ENCODE data around the gene ST3GAL6. TPM values are rescaled to one million over a fixed set of nuclear protein-coding genes. Genes with fewer than 3 reads are reported as not detected.

Gene ST3GAL6
- total RNA-seq, 5 donors from 2014 or later (not counting 1 experiment from before 2014, with no cell fraction given): 0.55 to 1.0 (median 0.55) TPM; not detected in 2

Other genes starting within 250 kb of the ST3GAL6 start
- 100 to 1,000 TPM; 133 to 404 (median 264) TPM for gene CLDND1, start 240.4 kb upstream of the ST3GAL6 start, total RNA-seq
- 10 to 100 TPM in 4 of 5 donors, 1 to 10 TPM in 1; 5.7 to 69.9 (median 24.7) TPM for gene GPR15, start 231.4 kb upstream of the ST3GAL6 start, total RNA-seq
- gene CPOX, start 169.7 kb upstream of the ST3GAL6 start, total RNA-seq: 10 to 100 TPM; 13.9 to 47.6 (median 44.6) TPM
- 1 to 10 TPM; 2.3 to 3.0 (median 2.8) TPM for gene DCBLD2, start 138.4 kb downstream of the ST3GAL6 start, total RNA-seq

Measured in T-cell (primary cell).